Measurements from ENCODE around the gene BRAT1. TPM values are rescaled to one million over a fixed set of nuclear protein-coding genes. Genes with fewer than 3 reads are reported as not detected.
A peak's percentile ranks its signal among the peaks of the same experiment; 100 is the strongest.
"Not testable (repeated sequence)": the region's sequence is repeated elsewhere in the genome, so short reads cannot be mapped to it uniquely, and the experiment has no call there.

BRAT1 gene
- total RNA-seq, 2 donors from 2014 or later, result 42.1 to 42.7 TPM

GRCh38 chr7:2534214-2534613 is 21.1 kb downstream of the BRAT1 start:
- DNase-seq; H3K4me1 ChIP-seq (ENCODE audit: control insufficient read depth, insufficient read depth, low read length); H3K4me1 Mint-ChIP-seq; H3K27me3 Mint-ChIP-seq (ENCODE audit: insufficient read depth); H3K4me3 ChIP-seq (ENCODE audit: low read length); H3K27me3 ChIP-seq (ENCODE audit: control insufficient read depth, insufficient read depth, low read length, poor library complexity, severe bottlenecking); H3K9me3 ChIP-seq (ENCODE audit: control insufficient read depth, low read length); H3K27ac ChIP-seq (ENCODE audit: low read depth, low read length); H3K36me3 ChIP-seq (ENCODE audit: control insufficient read depth, insufficient read depth, low read length); H3K27ac Mint-ChIP-seq; H3K9ac ChIP-seq (ENCODE audit: extremely low read depth, low read length, poor library complexity, severe bottlenecking); H3K4me3 Mint-ChIP-seq: not testable (repeated sequence)
- Mint-ChIP-seq H3K9me3 (peaks cover 11% of the 10 kb centered on the region), H3K36me3 (ENCODE audit: low read depth) (peaks cover 14% of the 10 kb centered on the region)
- WGBS, 2 experiments (ENCODE audit: insufficient coverage in 1 of 2, insufficient read length in 1 of 2), result 95% methylated on average over 15 of the region's 34 CpGs; no CpG with 5 or more reads in 1 of the 2 experiments

GRCh38 chr7:2533566-2533965 is 21.8 kb downstream of the BRAT1 start:
- not testable (repeated sequence) for H3K27ac Mint-ChIP-seq
- WGBS, 2 experiments (ENCODE audit: insufficient coverage in 1 of 2, insufficient read length in 1 of 2), result no CpG with 5 or more reads among the region's 8 CpGs

GRCh38 chr7:2532816-2533215 is 22.5 kb downstream of the BRAT1 start:
- H3K36me3 ChIP-seq (ENCODE audit: control insufficient read depth, insufficient read depth, low read length); H3K27me3 Mint-ChIP-seq (ENCODE audit: insufficient read depth); H3K9me3 ChIP-seq (ENCODE audit: control insufficient read depth, low read length); H3K4me3 ChIP-seq (ENCODE audit: low read length); H3K36me3 Mint-ChIP-seq (ENCODE audit: low read depth); H3K27ac ChIP-seq (ENCODE audit: low read depth, low read length); DNase-seq; H3K9ac ChIP-seq (ENCODE audit: extremely low read depth, low read length, poor library complexity, severe bottlenecking); H3K4me3 Mint-ChIP-seq; H3K27ac Mint-ChIP-seq; H3K27me3 ChIP-seq (ENCODE audit: control insufficient read depth, insufficient read depth, low read length, poor library complexity, severe bottlenecking): not testable (repeated sequence)
- H3K4me1 Mint-ChIP-seq, result peaks cover 12% of the 10 kb centered on the region
- WGBS, 2 experiments (ENCODE audit: insufficient coverage in 1 of 2, insufficient read length in 1 of 2), result 93 to 100% methylated on average over 1 to 4 of the region's 8 CpGs
- H3K9me3 Mint-ChIP-seq, result peaks cover 11% of the 10 kb centered on the region
- peaks cover 11% of the 10 kb centered on the region for H3K4me1 ChIP-seq (ENCODE audit: control insufficient read depth, insufficient read depth, low read length)

More at GRCh38 chr7:2533566-2533965, 21.8 kb downstream of the BRAT1 start:
- not testable (repeated sequence) for H3K36me3 ChIP-seq (ENCODE audit: control insufficient read depth, insufficient read depth, low read length); DNase-seq; H3K9me3 ChIP-seq (ENCODE audit: control insufficient read depth, low read length); H3K27me3 ChIP-seq (ENCODE audit: control insufficient read depth, insufficient read depth, low read length, poor library complexity, severe bottlenecking); H3K27ac ChIP-seq (ENCODE audit: low read depth, low read length); H3K4me3 ChIP-seq (ENCODE audit: low read length); H3K9ac ChIP-seq (ENCODE audit: extremely low read depth, low read length, poor library complexity, severe bottlenecking); H3K36me3 Mint-ChIP-seq (ENCODE audit: low read depth); H3K4me1 ChIP-seq (ENCODE audit: control insufficient read depth, insufficient read depth, low read length); H3K27me3 Mint-ChIP-seq (ENCODE audit: insufficient read depth); H3K4me1 Mint-ChIP-seq; H3K4me3 Mint-ChIP-seq
- peaks cover 11% of the 10 kb centered on the region for H3K9me3 Mint-ChIP-seq

GRCh38 chr7:2532199-2532772 is 23.0 kb downstream of the BRAT1 start:
- DNase-seq; H3K4me3 Mint-ChIP-seq; H3K27me3 ChIP-seq (ENCODE audit: control insufficient read depth, insufficient read depth, low read length, poor library complexity, severe bottlenecking); H3K4me3 ChIP-seq (ENCODE audit: low read length); H3K27me3 Mint-ChIP-seq (ENCODE audit: insufficient read depth); H3K27ac ChIP-seq (ENCODE audit: low read depth, low read length); H3K36me3 Mint-ChIP-seq (ENCODE audit: low read depth); H3K9ac ChIP-seq (ENCODE audit: extremely low read depth, low read length, poor library complexity, severe bottlenecking); H3K27ac Mint-ChIP-seq; H3K36me3 ChIP-seq (ENCODE audit: control insufficient read depth, insufficient read depth, low read length); H3K9me3 ChIP-seq (ENCODE audit: control insufficient read depth, low read length): not testable (repeated sequence)
- Mint-ChIP-seq H3K4me1 (peaks cover 17% of the 10 kb centered on the region), H3K9me3 (peaks cover 11% of the 10 kb centered on the region)
- WGBS, 2 experiments (ENCODE audit: insufficient coverage in 1 of 2, insufficient read length in 1 of 2), result 91 to 95% methylated on average over 5 to 11 of the region's 15 CpGs
- H3K4me1 ChIP-seq (ENCODE audit: control insufficient read depth, insufficient read depth, low read length), result peaks cover 16% of the 10 kb centered on the region

- H3K27me3 Mint-ChIP-seq (ENCODE audit: insufficient read depth); H3K27ac Mint-ChIP-seq; DNase-seq: not testable (repeated sequence)
These were observed 23.6 kb downstream of the BRAT1 start for GRCh38 chr7:2531796-2532110.

GRCh38 chr7:2530994-2531795 is 24.1 kb downstream of the BRAT1 start:
- not testable (repeated sequence) for H3K36me3 ChIP-seq (ENCODE audit: control insufficient read depth, insufficient read depth, low read length); H3K27me3 Mint-ChIP-seq (ENCODE audit: insufficient read depth); H3K9ac ChIP-seq (ENCODE audit: extremely low read depth, low read length, poor library complexity, severe bottlenecking); H3K27me3 ChIP-seq (ENCODE audit: control insufficient read depth, insufficient read depth, low read length, poor library complexity, severe bottlenecking); H3K36me3 Mint-ChIP-seq (ENCODE audit: low read depth); H3K4me3 ChIP-seq (ENCODE audit: low read length); H3K4me3 Mint-ChIP-seq; H3K27ac Mint-ChIP-seq; H3K9me3 ChIP-seq (ENCODE audit: control insufficient read depth, low read length)
- peaks cover 16% of the 10 kb centered on the region for H3K4me1 ChIP-seq (ENCODE audit: control insufficient read depth, insufficient read depth, low read length)
- Mint-ChIP-seq H3K9me3 (peaks cover 11% of the 10 kb centered on the region), H3K4me1 (peaks cover 21% of the 10 kb centered on the region)
- 79 to 90% methylated on average over 4 to 39 of the region's 43 CpGs for WGBS, 2 experiments (ENCODE audit: insufficient coverage in 1 of 2, insufficient read length in 1 of 2)
- peak; percentile 53 for DNase-seq
- peak overlapping the region; percentile 64 for H3K27ac ChIP-seq (ENCODE audit: low read depth, low read length)

More at GRCh38 chr7:2531796-2532110, 23.6 kb downstream of the BRAT1 start:
- not testable (repeated sequence) for H3K36me3 ChIP-seq (ENCODE audit: control insufficient read depth, insufficient read depth, low read length); H3K36me3 Mint-ChIP-seq (ENCODE audit: low read depth); H3K9ac ChIP-seq (ENCODE audit: extremely low read depth, low read length, poor library complexity, severe bottlenecking); H3K27ac ChIP-seq (ENCODE audit: low read depth, low read length); H3K27me3 ChIP-seq (ENCODE audit: control insufficient read depth, insufficient read depth, low read length, poor library complexity, severe bottlenecking); H3K9me3 ChIP-seq (ENCODE audit: control insufficient read depth, low read length); H3K4me3 Mint-ChIP-seq; H3K4me3 ChIP-seq (ENCODE audit: low read length)
- 70 to 93% methylated on average over 2 to 17 of the region's 17 CpGs for WGBS, 2 experiments (ENCODE audit: insufficient coverage in 1 of 2, insufficient read length in 1 of 2)
- H3K4me1 ChIP-seq (ENCODE audit: control insufficient read depth, insufficient read depth, low read length), result peaks cover 16% of the 10 kb centered on the region
- peaks cover 11% of the 10 kb centered on the region for H3K9me3 Mint-ChIP-seq
- H3K4me1 Mint-ChIP-seq, result peaks cover 21% of the 10 kb centered on the region

All from endodermal cell (in vitro differentiated cells).